Mesenchymal stem cell (in vitro differentiated cells and primary cell): ENCODE results near the gene PMVK.

Experiments used
- DNase-seq: peaks from one replicate; pipeline ENCODE4 v3.0.0-alpha.2; 2013
- H2AFZ ChIP-seq: one replicate; pipeline ENCODE4 v1.6.1; 2013; ENCODE audit warnings: low read depth, mild to moderate bottlenecking, control low read depth, inconsistent platforms, low read length, moderate library complexity
- H2AK5ac ChIP-seq: 2 replicates; pipeline ENCODE4 v1.6.1; 2013; ENCODE audit warnings: low read length, moderate library complexity, mild to moderate bottlenecking, inconsistent platforms; ENCODE audit not compliant: severe bottlenecking
- H2BK120ac ChIP-seq: one replicate; pipeline ENCODE4 v1.6.1; 2013; ENCODE audit warnings: low read depth, mild to moderate bottlenecking, inconsistent platforms, low read length, moderate library complexity
- H2BK12ac ChIP-seq, 2 experiments: one replicate each; pipeline ENCODE4 v1.6.1; 2013; ENCODE audit warnings: inconsistent platforms in 2 of 2, low read length in 2 of 2, mild to moderate bottlenecking in 2 of 2, moderate library complexity in 2 of 2, control low read depth in 1 of 2
- H2BK15ac ChIP-seq: one replicate; pipeline ENCODE4 v1.6.1; 2013; ENCODE audit warnings: mild to moderate bottlenecking, low read depth, inconsistent platforms; ENCODE audit not compliant: poor library complexity, severe bottlenecking
- H2BK5ac ChIP-seq: 2 replicates; pipeline ENCODE4 v1.6.1; 2013; ENCODE audit warnings: low read depth, mild to moderate bottlenecking, low read length, control low read depth, inconsistent platforms; ENCODE audit not compliant: poor library complexity, severe bottlenecking
- H3K14ac ChIP-seq, 2 experiments: one replicate each; pipeline ENCODE4 v1.6.1; 2013; ENCODE audit warnings: inconsistent platforms in 2 of 2, low read length in 2 of 2, control low read depth in 1 of 2, mild to moderate bottlenecking in 1 of 2, moderate library complexity in 1 of 2
- H3K18ac ChIP-seq, 2 experiments: one replicate each; pipeline ENCODE4 v1.6.1; 2013; ENCODE audit warnings: inconsistent platforms in 2 of 2, low read length in 2 of 2, control low read depth in 1 of 2, low read depth in 1 of 2, mild to moderate bottlenecking in 1 of 2
- H3K23ac ChIP-seq, 2 experiments: one replicate each; pipeline ENCODE4 v1.6.1; 2013; ENCODE audit warnings: inconsistent platforms in 2 of 2, low read length in 2 of 2, mild to moderate bottlenecking in 2 of 2, moderate library complexity in 2 of 2, control low read depth in 1 of 2
- H3K27ac ChIP-seq: 2 replicates; pipeline ENCODE4 v1.5.1; 2013; ENCODE audit warnings: mild to moderate bottlenecking, moderate library complexity, low read length, control low read depth, inconsistent platforms; ENCODE audit not compliant: poor library complexity, severe bottlenecking
- H3K27me3 ChIP-seq, 2 experiments: 2 replicates each; pipeline versions ENCODE4 v1.6.1 to v1.7.0; 2013; ENCODE audit warnings: low read length in 2 of 2, mild to moderate bottlenecking in 2 of 2, moderate library complexity in 2 of 2, control low read depth in 1 of 2, inconsistent platforms in 1 of 2; ENCODE audit not compliant: control insufficient read depth in 1 of 2, insufficient read depth in 1 of 2
- H3K36me3 ChIP-seq, 2 experiments: 2 replicates each; pipeline versions ENCODE4 v1.6.1 to v1.7.0; 2013; ENCODE audit warnings: low read length in 2 of 2, control low read depth in 1 of 2, inconsistent platforms in 1 of 2, low read depth in 1 of 2, mild to moderate bottlenecking in 1 of 2; ENCODE audit not compliant: insufficient read depth in 2 of 2, control insufficient read depth in 1 of 2
- H3K4ac ChIP-seq, 2 experiments: one replicate each; pipeline ENCODE4 v1.6.1; 2013; ENCODE audit warnings: inconsistent platforms in 2 of 2, low read length in 2 of 2, mild to moderate bottlenecking in 2 of 2, moderate library complexity in 2 of 2, control low read depth in 1 of 2, low read depth in 1 of 2
- H3K4me1 ChIP-seq: 2 replicates; pipeline ENCODE4 v1.6.1; 2013; ENCODE audit warnings: low read depth, low read length, control low read depth; ENCODE audit not compliant: control insufficient read depth, insufficient read depth
- H3K4me2 ChIP-seq: 2 replicates; pipeline ENCODE4 v1.6.1; 2013; ENCODE audit warnings: low read length, mild to moderate bottlenecking, inconsistent platforms; ENCODE audit not compliant: poor library complexity, severe bottlenecking
- H3K4me3 ChIP-seq, 2 experiments: 2 replicates each; pipeline versions ENCODE4 v1.5.1 to v1.7.0; 2013; ENCODE audit warnings: low read length in 2 of 2, mild to moderate bottlenecking in 2 of 2, control low read depth in 1 of 2, low read depth in 1 of 2; ENCODE audit not compliant: insufficient read depth in 1 of 2
- H3K79me1 ChIP-seq: replicated peaks from 2 replicates; pipeline ENCODE4 v1.6.1; 2013; ENCODE audit warnings: mild to moderate bottlenecking, control low read depth, low read length, inconsistent platforms; ENCODE audit not compliant: poor library complexity, severe bottlenecking
- H3K9ac ChIP-seq: 2 replicates; pipeline ENCODE4 v1.7.0; 2013; ENCODE audit warnings: mild to moderate bottlenecking, low read length, moderate library complexity
- H3K9me3 ChIP-seq: 2 replicates; pipeline ENCODE4 v1.7.0; 2013; ENCODE audit warnings: mild to moderate bottlenecking, low read length; ENCODE audit not compliant: control insufficient read depth
- H4K8ac ChIP-seq: one replicate; pipeline ENCODE4 v1.6.1; 2013; ENCODE audit warnings: inconsistent platforms, mild to moderate bottlenecking, low read length, moderate library complexity
- H4K91ac ChIP-seq: one replicate; pipeline ENCODE4 v1.6.1; 2013; ENCODE audit warnings: mild to moderate bottlenecking, low read length, inconsistent platforms
- WGBS: methylation state at CpG from one replicate; pipeline ENCODE4 v1.1.7; 2013; ENCODE audit warnings: mixed read lengths; 5-methylcytosine and 5-hydroxymethylcytosine counted together

PMVK gene

DNA sequence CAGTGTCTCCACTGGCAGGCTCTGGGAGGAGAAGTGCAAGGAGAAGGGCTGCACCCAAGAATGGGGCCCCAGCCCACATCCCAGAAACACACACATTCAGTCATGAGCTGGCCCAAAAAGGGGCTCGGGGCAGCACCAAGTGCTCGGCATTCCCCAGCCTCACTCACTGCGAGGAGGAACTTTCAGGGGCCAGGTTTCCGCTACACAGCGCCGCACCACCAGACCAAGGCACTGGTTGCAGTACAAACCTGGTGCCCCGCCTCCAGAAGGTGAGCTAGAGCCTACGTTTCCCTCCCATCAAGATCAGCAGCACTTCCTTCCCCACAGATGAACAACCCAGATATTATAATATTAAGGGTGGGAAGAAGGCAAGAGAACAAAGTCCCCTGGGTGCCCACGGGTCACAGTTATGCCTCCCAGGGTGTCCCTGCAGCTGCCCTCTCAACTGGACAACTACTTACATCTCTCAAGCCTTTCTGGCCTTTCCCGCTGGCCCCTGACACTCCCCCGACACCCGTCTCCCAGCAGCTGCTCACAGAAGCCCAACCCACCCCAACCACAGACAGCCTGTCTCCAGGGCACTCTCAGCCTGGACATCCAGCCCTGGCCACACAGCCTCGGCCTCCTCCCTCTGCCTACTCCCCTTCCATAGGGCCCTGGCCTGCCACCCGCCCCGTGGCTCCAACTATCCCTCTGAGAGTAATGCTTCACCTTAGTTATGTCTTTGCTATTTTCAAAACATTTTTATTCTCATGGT is 15.6 kb upstream of the PMVK start:
- Histone ChIP-seq H3K36me3 (peaks cover 18 to 34% of the 10 kb centered on the region in 2 experiments), H3K4me1 (peaks cover 25% of the 10 kb centered on the region), H3K23ac (no peak overlapping the region), H2AFZ (no peak overlapping the region), H3K27me3 (no peaks in the 10 kb centered on the region), H3K9me3 (no peaks in the 10 kb centered on the region), H2AK5ac (no peak overlapping the region), H4K91ac (no peak overlapping the region), H2BK15ac (peak overlapping the region; percentile 54), H3K14ac (no peak overlapping the region), H3K9ac (no peak overlapping the region), H3K79me1 (peaks cover 55% of the 10 kb centered on the region), H2BK12ac (no peak overlapping the region), H4K8ac (no peak overlapping the region), H3K4me3 (no peak overlapping the region), H2BK5ac (no peak overlapping the region), H3K4ac (no peak overlapping the region), H3K27ac (no peak overlapping the region), H3K4me2 (no peak overlapping the region), H2BK120ac (no peak overlapping the region), H3K18ac (no peak overlapping the region)
- 80% methylated on average over 13 of the region's 15 CpGs for WGBS
- no peak for DNase-seq

DNA sequence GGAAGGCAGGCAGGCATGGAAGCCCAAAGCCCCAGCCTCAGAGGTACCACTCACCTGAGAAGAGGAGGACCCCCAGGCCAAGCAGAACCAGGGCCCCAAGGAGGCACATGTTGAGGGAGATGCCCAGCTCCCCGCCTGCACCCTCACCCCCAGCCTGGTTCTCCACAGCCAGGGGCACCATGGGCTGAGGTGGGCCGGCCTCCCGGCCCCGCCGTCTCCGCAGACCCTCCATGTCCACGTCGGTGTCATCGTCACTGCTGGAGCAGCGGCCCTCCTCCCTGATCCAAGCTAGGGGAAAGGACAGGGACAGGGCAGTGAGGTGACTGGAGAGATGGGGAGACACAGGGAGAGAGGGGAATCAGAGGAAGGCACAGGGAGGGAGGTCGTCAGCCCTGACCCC is 11.6 kb upstream of the PMVK start:
- Histone ChIP-seq H2BK12ac (no peak overlapping the region), H3K4me1 (peaks cover 9% of the 10 kb centered on the region), H3K9me3 (no peaks in the 10 kb centered on the region), H3K9ac (no peak overlapping the region), H3K27ac (no peak overlapping the region), H2AFZ (no peak overlapping the region), H2BK5ac (no peak overlapping the region), H2BK120ac (no peak overlapping the region), H3K4me3 (no peak overlapping the region), H3K23ac (no peak overlapping the region), H3K27me3 (no peaks in the 10 kb centered on the region), H3K36me3 (peaks cover 30 to 61% of the 10 kb centered on the region in 2 experiments), H3K18ac (no peak overlapping the region), H2AK5ac (no peak overlapping the region), H4K91ac (no peak overlapping the region), H3K4ac (no peak overlapping the region), H4K8ac (no peak overlapping the region), H3K4me2 (no peak overlapping the region), H2BK15ac (no peak overlapping the region), H3K14ac (no peak overlapping the region), H3K79me1 (peaks cover 29% of the 10 kb centered on the region)
- 92% methylated on average over 11 of the region's 11 CpGs for WGBS
- DNase-seq = no peak

DNA sequence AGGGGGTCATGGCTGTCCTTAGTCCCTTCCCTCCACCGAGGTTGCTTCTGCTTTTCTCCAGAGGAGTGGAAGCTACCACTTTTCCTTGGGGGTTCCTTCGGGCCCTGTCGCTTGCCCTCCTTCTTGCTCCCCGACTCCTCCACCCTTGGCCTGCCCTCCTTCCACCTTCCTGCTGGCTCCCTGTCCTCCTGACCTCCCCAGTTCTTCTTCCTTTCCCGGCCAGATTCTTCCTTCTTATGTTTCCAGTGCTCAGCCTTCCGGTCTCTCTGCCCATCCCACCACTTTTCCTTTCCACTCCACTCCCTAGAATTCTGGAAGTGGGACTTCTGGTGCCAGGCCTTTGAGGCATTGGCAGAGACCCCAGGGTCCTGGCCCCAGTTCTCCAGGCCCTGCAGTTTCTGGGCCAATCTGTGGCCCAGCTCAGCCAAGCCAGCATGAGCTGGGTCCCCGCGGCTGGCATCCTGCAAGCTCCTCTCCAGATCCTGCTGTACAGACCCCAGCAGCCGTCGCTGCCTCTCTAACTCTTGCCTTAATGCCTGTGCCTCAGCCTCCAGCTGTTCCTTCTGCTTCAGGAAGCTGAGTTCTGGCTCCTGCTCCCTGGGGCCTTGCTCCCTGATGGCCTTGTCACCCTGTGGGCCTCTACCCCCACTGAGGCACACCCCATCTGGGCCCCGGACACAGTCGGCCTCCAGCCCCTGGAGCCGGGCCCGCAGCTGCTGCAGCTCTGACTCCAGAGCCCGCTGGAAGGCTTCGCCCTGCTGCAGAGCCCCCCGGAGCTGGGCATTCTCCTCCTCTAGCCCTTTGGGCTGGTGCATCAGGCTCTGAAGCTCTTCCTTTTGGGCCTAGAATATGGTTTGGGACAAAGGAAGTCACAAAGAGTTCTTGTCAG is 9.7 kb upstream of the PMVK start:
- H2BK12ac ChIP-seq = no peak overlapping the region
- H3K4me3 ChIP-seq = no peak overlapping the region
- no peak overlapping the region for H3K9ac ChIP-seq
- H3K14ac ChIP-seq = no peak overlapping the region
- H3K79me1 ChIP-seq = peaks cover 12% of the 10 kb centered on the region
- H2BK15ac ChIP-seq = no peak overlapping the region
- 94% methylated on average over 17 of the region's 17 CpGs for WGBS
- no peak overlapping the region for H3K18ac ChIP-seq
- H2BK5ac ChIP-seq = no peak overlapping the region
- no peak overlapping the region for H3K4me2 ChIP-seq
- H3K23ac ChIP-seq = no peak overlapping the region
- H2BK120ac ChIP-seq = no peak overlapping the region
- no peak overlapping the region for H3K4ac ChIP-seq
- H3K27me3 ChIP-seq = no peaks in the 10 kb centered on the region
- H4K91ac ChIP-seq = no peak overlapping the region
- H2AK5ac ChIP-seq = no peak overlapping the region
- H3K27ac ChIP-seq = no peak overlapping the region
- H2AFZ ChIP-seq = no peak overlapping the region
- H3K9me3 ChIP-seq = no peaks in the 10 kb centered on the region
- H3K36me3 ChIP-seq = peaks cover 29 to 64% of the 10 kb centered on the region in 2 experiments
- DNase-seq = no peak
- no peak overlapping the region for H4K8ac ChIP-seq
- peaks cover 13% of the 10 kb centered on the region for H3K4me1 ChIP-seq
